Retinal pigment epithelial cell (primary cell): ENCODE measurements around the gene SPSB3.

Experiments
- DNase-seq: peaks from one replicate; pipeline ENCODE4 v3.0.0-alpha.2; 2010; ENCODE audit warnings: low read depth
- H3K4me3 ChIP-seq: 2 replicates; pipeline ENCODE4 v1.5.1; 2011; ENCODE audit warnings: mild to moderate bottlenecking, low read length, control low read depth, moderate library complexity
- CTCF ChIP-seq: conservative IDR thresholded peaks from 2 replicates; pipeline ENCODE4 v1.5.1; 2011; ENCODE audit warnings: low read depth, low read length, control low read depth, inconsistent platforms

SPSB3 gene

GRCh38 chr16:1820096-1820945, 38.0 kb upstream of the SPSB3 start:
- H3K4me3 ChIP-seq, result no peak overlapping the region
- TF ChIP-seq CTCF, result no peak
- no peak for DNase-seq

GRCh38 chr16:1819611-1820010, 37.2 kb upstream of the SPSB3 start:
- no peak overlapping the region for H3K4me3 ChIP-seq
- no peak for DNase-seq
- TF ChIP-seq CTCF, result no peak

- H3K4me3 ChIP-seq, result no peak overlapping the region
- no peak for TF ChIP-seq CTCF
- no peak for DNase-seq
Measured at GRCh38 chr16:1818873-1819525, 36.6 kb upstream of the SPSB3 start.

- DNase-seq, result no peak
- H3K4me3 ChIP-seq, result no peak overlapping the region
- no peak for TF ChIP-seq CTCF
Measured at GRCh38 chr16:1818204-1818872, 36.0 kb upstream of the SPSB3 start.

- no peak overlapping the region for H3K4me3 ChIP-seq
- TF ChIP-seq CTCF, result no peak
- DNase-seq, result no peak
Measured at GRCh38 chr16:1817716-1818115, 35.3 kb upstream of the SPSB3 start.

- H3K4me3 ChIP-seq, result no peak overlapping the region
- no peak for TF ChIP-seq CTCF
Measured at GRCh38 chr16:1817276-1817589, 34.9 kb upstream of the SPSB3 start.

More at GRCh38 chr16:1817276-1817589, 34.9 kb upstream of the SPSB3 start:
- DNase-seq, result no peak
